BJ (cell line): ENCODE measurements around the gene ABLIM2. TPM values are rescaled to one million over a fixed set of nuclear protein-coding genes. Genes with fewer than 3 reads are reported as not detected.

ENCODE experiments used
- CTCF ChIA-PET: fragments of 350-600 bp; formaldehyde crosslinking; extraction: SDS; loops from one replicate; lab custom pipeline; 2021; ENCODE audit warnings: antibody characterized with exemption, inconsistent platforms; lab: Yijun Ruan, JAX
- POLR2A ChIA-PET: fragments of 300-600 bp; sonication (Branson Sonifier 250); formaldehyde crosslinking; extraction: SDS; loops from one replicate; lab custom pipeline; 2021; ENCODE audit warnings: antibody characterized with exemption; lab: Charles Lee
- DNase-seq: peaks from one replicate; pipeline ENCODE4 v3.0.0-alpha.2; 2011; ENCODE audit warnings: low read depth
- H3K27me3 ChIP-seq: 2 replicates; pipeline ENCODE4 v1.6.0; 2011; ENCODE audit warnings: low read length; ENCODE audit not compliant: control insufficient read depth, insufficient read depth
- H3K36me3 ChIP-seq: 2 replicates; pipeline ENCODE4 v1.5.1; 2011; ENCODE audit warnings: low read length; ENCODE audit not compliant: control insufficient read depth, insufficient read depth
- H3K4me3 ChIP-seq: 2 replicates; pipeline ENCODE4 v1.5.1; 2011; ENCODE audit warnings: low read depth, mild to moderate bottlenecking, control low read depth, low read length
- polyA plus RNA-seq: library from polyadenylated mRNA; depleted of rRNA; stranded (reverse); fragments of >200 nt; gene quantifications from 2 replicates; pipeline ENCODE4 v1.2.3, GENCODE V29; 2011
- TF ChIP-seq, protein P1 (sequence below): IDR thresholded peaks from 2 replicates; pipeline ENCODE4 v1.5.1; 2011; ENCODE audit warnings: low read depth, mild to moderate bottlenecking, control low read depth, inconsistent platforms, low read length, moderate library complexity; ENCODE audit not compliant: insufficient read depth

The ABLIM2 gene
- polyA plus RNA-seq, 1 experiment = 0.07 TPM

GRCh38 chr4:8098506-8098905, 60.1 kb downstream of the ABLIM2 start:
- TF ChIP-seq, protein P1, sequence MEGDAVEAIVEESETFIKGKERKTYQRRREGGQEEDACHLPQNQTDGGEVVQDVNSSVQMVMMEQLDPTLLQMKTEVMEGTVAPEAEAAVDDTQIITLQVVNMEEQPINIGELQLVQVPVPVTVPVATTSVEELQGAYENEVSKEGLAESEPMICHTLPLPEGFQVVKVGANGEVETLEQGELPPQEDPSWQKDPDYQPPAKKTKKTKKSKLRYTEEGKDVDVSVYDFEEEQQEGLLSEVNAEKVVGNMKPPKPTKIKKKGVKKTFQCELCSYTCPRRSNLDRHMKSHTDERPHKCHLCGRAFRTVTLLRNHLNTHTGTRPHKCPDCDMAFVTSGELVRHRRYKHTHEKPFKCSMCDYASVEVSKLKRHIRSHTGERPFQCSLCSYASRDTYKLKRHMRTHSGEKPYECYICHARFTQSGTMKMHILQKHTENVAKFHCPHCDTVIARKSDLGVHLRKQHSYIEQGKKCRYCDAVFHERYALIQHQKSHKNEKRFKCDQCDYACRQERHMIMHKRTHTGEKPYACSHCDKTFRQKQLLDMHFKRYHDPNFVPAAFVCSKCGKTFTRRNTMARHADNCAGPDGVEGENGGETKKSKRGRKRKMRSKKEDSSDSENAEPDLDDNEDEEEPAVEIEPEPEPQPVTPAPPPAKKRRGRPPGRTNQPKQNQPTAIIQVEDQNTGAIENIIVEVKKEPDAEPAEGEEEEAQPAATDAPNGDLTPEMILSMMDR = no peak
- Histone ChIP-seq H3K27me3 (peaks cover 6% of the 10 kb centered on the region), H3K4me3 (no peak overlapping the region), H3K36me3 (no peaks in the 10 kb centered on the region)
- no peak for DNase-seq
- CTCF ChIA-PET = interaction anchor here (1.1 kb wide), 1 partner anchor 9 kb away, joined by 4 read pairs; no protein-coding TSS in a partner anchor
- POLR2A ChIA-PET = no interaction called here

GRCh38 chr4:8097721-8098345, 60.8 kb downstream of the ABLIM2 start:
- ChIA-PET CTCF (interaction anchor here (1.1 kb wide), 1 partner anchor 10 kb away, joined by 4 read pairs; no protein-coding TSS in a partner anchor), POLR2A (no interaction called here)
- Histone ChIP-seq H3K27me3 (peaks cover 3% of the 10 kb centered on the region; the same call in 1 of the 2 replicates), H3K36me3 (no peaks in the 10 kb centered on the region), H3K4me3 (no peak overlapping the region)
- DNase-seq = no peak
- TF ChIP-seq, protein P1 = no peak

DNA sequence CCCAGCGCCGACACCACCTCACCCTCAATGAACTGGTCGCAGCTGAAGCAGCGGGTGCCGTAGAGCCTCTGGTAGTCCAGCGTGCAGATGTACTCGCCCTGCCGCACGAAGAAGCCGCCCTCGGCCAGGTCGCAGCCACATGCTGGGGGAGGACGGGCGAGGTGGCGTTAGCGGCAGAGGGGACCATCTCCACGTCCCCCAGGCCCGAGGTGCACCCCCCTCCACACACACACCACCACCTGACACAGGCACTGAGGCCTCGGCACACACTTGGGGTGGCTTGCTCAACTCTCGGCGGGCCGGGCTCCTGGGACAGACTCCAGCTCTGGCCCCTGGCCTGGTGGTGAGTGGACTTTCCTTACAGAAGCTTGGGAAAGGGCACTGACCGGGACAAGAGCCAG, 61.5 kb downstream of the ABLIM2 start:
- TF ChIP-seq, protein P1 = no peak
- no peak for DNase-seq
- no peak overlapping the region for H3K4me3 ChIP-seq
- ChIA-PET POLR2A (no interaction called here), CTCF (interaction anchor here (1.1 kb wide), 1 partner anchor 10 kb away, joined by 4 read pairs; no protein-coding TSS in a partner anchor)
- no peaks in the 10 kb centered on the region for H3K36me3 ChIP-seq
- H3K27me3 ChIP-seq = 0 out of 2 replicates have a peak, but pooled peaks cover 2% of the 10 kb centered on the region

DNA sequence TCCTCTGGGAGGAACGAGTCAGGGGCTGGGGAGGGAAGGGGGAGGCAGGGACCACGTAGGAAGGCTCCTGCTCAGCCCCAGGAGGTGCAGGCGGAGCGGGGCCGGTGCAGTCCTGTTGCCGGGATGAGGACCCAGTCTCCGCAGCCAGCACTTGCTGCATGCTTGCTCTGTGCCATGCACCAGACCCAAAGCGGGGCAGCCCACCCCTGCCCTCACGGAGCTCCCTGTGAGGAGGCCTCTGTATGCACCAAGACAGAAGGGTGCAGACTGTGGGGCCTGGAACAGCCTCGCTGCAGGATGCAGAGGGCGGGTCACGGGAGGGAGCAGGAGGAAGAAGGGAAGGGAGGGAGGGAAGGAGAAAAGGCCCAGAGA, 61.9 kb downstream of the ABLIM2 start:
- no peaks in the 10 kb centered on the region for H3K27me3 ChIP-seq
- ChIA-PET POLR2A (no interaction called here), CTCF (no interaction called here)
- no peak for DNase-seq
- no peak overlapping the region for H3K4me3 ChIP-seq
- no peaks in the 10 kb centered on the region for H3K36me3 ChIP-seq
- TF ChIP-seq, protein P1 = no peak

GRCh38 chr4:8095956-8096689, 62.5 kb downstream of the ABLIM2 start:
- H3K36me3 ChIP-seq = no peaks in the 10 kb centered on the region
- no peak overlapping the region for H3K4me3 ChIP-seq
- TF ChIP-seq, protein P1 = no peak
- POLR2A ChIA-PET = no interaction called here
- CTCF ChIA-PET = no interaction called here
- DNase-seq = no peak
- no peaks in the 10 kb centered on the region for H3K27me3 ChIP-seq
